NCI-H2029 treated with DMSO at 0.1 percent for 48 hours (cell line): ENCODE data around the gene PPT2.

ENCODE experiments used
- DNase-seq: peaks from one replicate; lab custom pipeline; 2025; lab: John Stamatoyannopoulos, UW

PPT2 gene

GRCh38 chr6:32153564-32154513, at the start of gene PPT2:
PPT2 (plus strand) TSS chr6:32154141; CDS start chr6:32154595, 454 bp downstream.
- peak; percentile 43 for DNase-seq

- DNase-seq: no peak
These were observed 48.5 kb upstream of the PPT2 start for GRCh38 chr6:32105433-32105832.

- DNase-seq: no peak
These were observed 46.5 kb upstream of the PPT2 start for GRCh38 chr6:32107406-32107805.

GRCh38 chr6:32108094-32108627, 45.8 kb upstream of the PPT2 start:
- no peak for DNase-seq

GRCh38 chr6:32108727-32109113, 45.2 kb upstream of the PPT2 start:
- DNase-seq: no peak

- DNase-seq: no peak
These were observed 44.7 kb upstream of the PPT2 start, which contains the start of gene TNXB for GRCh38 chr6:32109114-32109764. TNXB (minus strand) TSS chr6:32109338; CDS start chr6:32098198, 11,140 bp downstream.

GRCh38 chr6:32109765-32110160, 44.2 kb upstream of the PPT2 start:
- DNase-seq: no peak

GRCh38 chr6:32110632-32111031, 43.3 kb upstream of the PPT2 start:
- no peak for DNase-seq

- DNase-seq: no peak
These were observed 42.4 kb upstream of the PPT2 start for GRCh38 chr6:32111424-32112066.

GRCh38 chr6:32112431-32112980, 41.4 kb upstream of the PPT2 start:
- DNase-seq: no peak

- DNase-seq: no peak
These were observed 40.3 kb upstream of the PPT2 start for GRCh38 chr6:32113386-32114352.

- DNase-seq: no peak
These were observed 39.1 kb upstream of the PPT2 start for GRCh38 chr6:32114796-32115195.

- no peak for DNase-seq
These were observed 38.3 kb upstream of the PPT2 start for GRCh38 chr6:32115623-32116022.

GRCh38 chr6:32116674-32117073, 37.3 kb upstream of the PPT2 start:
- no peak for DNase-seq

- DNase-seq: no peak
These were observed 36.5 kb upstream of the PPT2 start for GRCh38 chr6:32117461-32117860.

- DNase-seq: no peak
These were observed 34.9 kb upstream of the PPT2 start for GRCh38 chr6:32118782-32119628.

GRCh38 chr6:32120573-32121059, 33.3 kb upstream of the PPT2 start:
- no peak for DNase-seq

GRCh38 chr6:32123681-32124080, 30.3 kb upstream of the PPT2 start:
- DNase-seq: no peak

- no peak for DNase-seq
These were observed 27.1 kb upstream of the PPT2 start for GRCh38 chr6:32126880-32127279.

GRCh38 chr6:32127409-32127716, 26.6 kb upstream of the PPT2 start:
- DNase-seq: no peak
